Activated gamma-delta T cell (primary cell): Measurements from ENCODE around the gene RBP5.
"Not testable (repeated sequence)": the region's sequence is repeated elsewhere in the genome, so short reads cannot be mapped to it uniquely, and the experiment has no call there.

Experiments used
- DNase-seq: peaks from one replicate; lab custom pipeline; 2025; lab: John Stamatoyannopoulos, UW

The RBP5 gene

GRCh38 chr12:7122811-7123769 is 5.6 kb downstream of the RBP5 start:
- DNase-seq, result no peak

- DNase-seq, result no peak
These were observed 7.4 kb downstream of the RBP5 start for GRCh38 chr12:7121324-7121723.

DNA sequence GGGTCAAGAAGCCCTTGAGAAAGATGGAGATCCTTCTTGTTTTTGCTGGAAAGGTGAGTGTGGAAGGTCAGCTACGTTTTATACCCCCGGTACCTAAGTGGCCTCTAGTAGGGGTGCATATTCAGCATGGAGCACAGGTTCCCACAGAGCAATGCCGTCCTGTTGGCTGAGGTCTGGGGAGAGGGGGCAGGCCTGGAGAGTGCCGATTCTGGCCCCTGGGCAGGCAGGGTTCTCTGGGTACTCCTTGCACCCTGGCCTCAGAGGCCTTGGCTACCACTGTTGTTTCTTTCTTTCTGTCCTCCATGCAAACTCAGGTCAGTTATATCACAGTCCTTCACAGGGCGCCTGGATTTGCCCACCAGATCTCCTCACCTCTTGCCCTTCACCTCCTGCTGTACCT is 8.5 kb downstream of the RBP5 start:
- DNase-seq, result no peak

GRCh38 chr12:7118881-7119280 is 9.8 kb downstream of the RBP5 start:
- no peak for DNase-seq

DNA sequence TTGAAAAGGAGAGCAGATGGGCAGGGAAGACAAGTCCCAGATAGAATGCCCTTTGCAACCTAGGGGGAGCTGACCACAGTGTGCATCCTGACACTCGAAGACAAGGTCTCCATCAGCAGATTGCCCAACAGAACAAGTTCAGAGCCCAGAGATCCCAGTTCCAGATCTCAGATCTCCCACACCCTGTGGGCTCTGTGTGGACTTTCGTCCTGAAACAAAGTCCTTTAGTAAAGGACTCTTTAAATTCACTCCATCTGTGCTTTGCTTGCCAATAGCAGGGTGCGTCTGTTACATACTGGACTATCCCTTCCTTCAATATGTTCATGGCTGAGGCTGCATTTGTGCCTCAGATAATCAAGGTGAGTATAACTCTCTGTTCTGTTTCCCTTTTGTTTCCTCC is 11.0 kb downstream of the RBP5 start:
- DNase-seq, result no peak

DNA sequence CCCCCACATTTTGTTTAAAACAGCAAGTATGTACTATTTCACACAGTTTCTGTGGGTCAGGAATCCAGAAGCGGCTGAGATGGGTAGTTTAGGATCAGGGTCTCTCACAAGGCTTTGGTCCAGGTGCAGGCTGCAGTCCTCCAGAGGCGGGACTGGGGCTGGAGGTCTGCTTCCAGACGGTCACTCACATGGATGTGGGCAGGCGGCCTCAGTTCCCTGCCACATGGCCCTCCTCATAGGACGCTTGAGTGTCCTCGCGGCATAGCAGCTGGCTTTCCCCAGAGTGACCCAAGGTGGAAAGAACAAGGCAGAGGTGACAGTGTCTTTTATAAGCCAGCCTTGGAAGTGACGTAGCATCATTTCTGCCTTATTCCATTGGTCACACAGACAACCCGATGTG is 11.8 kb downstream of the RBP5 start:
- DNase-seq, result no peak

GRCh38 chr12:7116196-7116595 is 12.5 kb downstream of the RBP5 start:
- no peak for DNase-seq

GRCh38 chr12:7114851-7115250 is 13.8 kb downstream of the RBP5 start:
- no peak for DNase-seq

DNA sequence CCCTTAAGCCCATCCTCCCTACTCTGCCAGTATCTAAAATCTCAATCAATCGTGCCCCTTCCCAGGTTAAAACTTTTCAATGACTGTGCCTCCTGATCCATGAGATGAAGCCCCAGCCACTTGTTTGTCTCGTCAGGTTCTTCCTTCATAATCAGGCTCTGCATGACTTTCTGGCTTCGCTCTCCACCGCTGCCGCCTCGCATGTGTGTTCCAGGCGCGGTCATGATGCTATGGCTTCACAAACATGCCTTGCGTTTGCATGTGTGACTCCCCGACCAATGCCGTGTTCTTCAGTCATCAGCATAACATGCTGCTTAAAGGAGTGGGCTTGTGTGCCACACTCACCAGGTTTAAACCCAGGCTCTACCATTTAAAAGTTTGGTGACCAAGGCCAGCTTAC is 14.7 kb downstream of the RBP5 start:
- no peak for DNase-seq

- no peak for DNase-seq
These were observed 15.3 kb downstream of the RBP5 start for GRCh38 chr12:7113389-7113871.

GRCh38 chr12:7112041-7112440 is 16.6 kb downstream of the RBP5 start:
- no peak for DNase-seq

DNA sequence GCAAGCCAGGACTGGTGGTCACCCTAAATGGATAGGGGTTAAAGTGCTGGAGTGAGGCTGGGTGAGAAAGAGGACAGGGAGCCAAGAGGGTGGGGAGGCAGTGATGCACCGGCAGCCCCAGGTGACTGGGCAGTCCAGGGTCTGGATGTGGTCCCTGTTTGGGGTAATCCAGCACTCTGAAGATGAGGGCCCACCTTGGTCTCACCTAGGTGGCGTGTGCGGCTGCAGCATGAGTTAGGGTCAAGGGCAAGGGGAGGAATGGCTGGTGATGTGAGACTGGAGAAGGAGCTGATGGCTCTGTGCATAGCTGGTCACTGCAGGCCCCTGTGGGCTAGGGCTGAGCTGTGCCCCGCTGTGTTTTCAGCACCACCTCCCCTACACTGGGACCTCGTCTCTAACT is 18.0 kb downstream of the RBP5 start:
- DNase-seq, result no peak

- DNase-seq, result no peak
These were observed 19.1 kb downstream of the RBP5 start for GRCh38 chr12:7109572-7109920.

GRCh38 chr12:7108796-7109571 is 19.7 kb downstream of the RBP5 start, which contains the start of gene C1RL:
Gene C1RL, minus strand, starts transcription at chr12:7109214. Its CDS starts 34 bp downstream, at chr12:7109180.
- DNase-seq, result peak; percentile 54

DNA sequence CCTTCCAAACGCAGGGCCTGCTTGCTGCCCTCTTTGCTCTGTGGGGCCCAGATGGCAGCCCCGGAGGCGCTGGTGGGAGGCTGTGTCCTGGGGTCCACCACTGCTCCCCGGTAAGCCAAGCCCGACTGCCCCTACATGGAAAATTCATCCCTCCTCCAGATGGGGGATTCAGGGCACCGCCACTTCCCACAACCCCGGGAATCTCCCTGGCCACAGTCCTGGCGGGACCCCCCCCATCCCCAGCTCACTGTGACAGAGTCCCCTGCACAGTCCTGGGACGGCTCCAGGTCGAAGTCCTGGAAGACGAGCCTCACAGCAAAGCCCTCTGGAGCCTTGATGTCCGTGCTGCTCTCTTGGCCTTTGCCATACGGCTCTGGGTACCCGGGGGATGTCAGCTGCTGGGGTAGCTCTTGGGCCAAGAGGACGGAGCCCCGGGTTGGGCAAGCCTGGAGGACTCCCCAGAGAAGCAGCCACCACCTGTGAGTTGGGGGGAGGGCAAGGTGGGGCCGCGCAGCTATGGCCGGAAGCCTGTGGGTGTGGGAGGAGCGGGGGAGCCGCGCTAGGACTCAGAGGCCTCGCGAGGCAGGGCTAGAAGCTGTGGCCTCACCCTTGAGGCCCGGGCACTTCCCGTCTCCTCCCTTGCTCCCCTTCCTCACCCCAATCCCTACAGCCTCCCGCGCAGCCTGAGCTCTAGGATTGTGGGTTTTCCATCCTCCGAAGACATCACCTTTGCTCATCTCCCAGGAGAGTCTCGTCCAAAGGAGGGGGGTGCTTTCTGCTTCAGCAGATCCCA is 20.5 kb downstream of the RBP5 start:
- peak; percentile 41 for DNase-seq

DNA sequence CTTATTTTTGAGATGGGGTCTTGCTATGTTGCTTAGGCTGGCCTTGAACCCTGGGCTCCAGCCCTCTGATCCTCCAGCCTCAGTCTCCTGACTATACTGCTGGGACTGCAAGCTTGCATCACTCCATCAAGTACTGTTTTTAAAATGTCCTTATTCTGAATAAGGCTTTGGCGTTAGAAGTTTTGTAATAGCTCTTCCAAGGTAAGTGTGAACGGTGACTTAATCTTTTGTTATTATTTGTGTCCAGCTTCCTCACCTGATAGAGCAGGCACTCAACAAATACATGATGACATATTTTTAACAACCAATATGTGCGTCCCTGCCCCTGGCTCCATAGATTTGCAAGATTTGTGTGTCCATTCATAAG is 21.1 kb downstream of the RBP5 start:
- no peak for DNase-seq

DNA sequence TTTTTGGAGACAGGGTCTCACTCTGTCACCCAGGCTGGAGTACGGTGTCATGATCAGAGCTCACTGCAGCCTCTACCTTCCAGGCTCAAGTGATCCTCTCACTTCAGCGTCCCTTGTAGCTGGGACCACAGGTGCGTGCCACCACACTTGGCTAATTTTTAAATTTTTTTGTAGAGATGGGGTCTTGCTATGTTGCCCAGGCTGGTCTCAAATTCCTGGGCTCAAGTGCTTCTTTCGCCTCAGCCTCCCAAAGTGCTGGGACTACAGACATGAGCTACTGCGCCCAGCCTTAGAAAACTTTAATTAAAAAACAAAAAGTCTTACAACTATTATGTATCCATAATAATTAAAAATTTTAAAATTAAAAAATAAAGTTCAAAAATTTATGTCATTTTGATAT is 21.5 kb downstream of the RBP5 start:
- not testable (repeated sequence) for DNase-seq

GRCh38 chr12:7106082-7106481 is 22.6 kb downstream of the RBP5 start:
- no peak for DNase-seq

GRCh38 chr12:7103837-7104584 is 24.7 kb downstream of the RBP5 start:
- no peak for DNase-seq

DNA sequence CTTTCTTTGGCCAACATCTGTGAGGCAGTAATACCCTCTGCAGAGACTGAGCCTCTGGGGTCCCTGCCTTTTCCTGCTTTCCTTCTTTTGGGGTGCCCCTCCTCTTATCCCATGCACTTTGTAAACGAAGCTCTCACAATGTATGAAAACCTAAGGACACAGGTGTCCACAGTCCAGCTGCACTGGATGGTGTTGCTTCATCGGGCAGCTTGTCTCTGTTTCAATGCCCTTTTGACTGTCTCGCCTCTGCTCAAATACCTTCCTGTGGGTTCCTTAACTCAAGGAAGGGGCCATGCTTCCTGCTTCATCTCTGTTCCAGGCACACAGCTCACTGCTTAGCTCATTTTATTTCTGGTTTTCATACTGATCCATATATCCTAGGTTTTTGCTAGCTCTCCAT is 26.1 kb downstream of the RBP5 start:
- DNase-seq, result no peak

DNA sequence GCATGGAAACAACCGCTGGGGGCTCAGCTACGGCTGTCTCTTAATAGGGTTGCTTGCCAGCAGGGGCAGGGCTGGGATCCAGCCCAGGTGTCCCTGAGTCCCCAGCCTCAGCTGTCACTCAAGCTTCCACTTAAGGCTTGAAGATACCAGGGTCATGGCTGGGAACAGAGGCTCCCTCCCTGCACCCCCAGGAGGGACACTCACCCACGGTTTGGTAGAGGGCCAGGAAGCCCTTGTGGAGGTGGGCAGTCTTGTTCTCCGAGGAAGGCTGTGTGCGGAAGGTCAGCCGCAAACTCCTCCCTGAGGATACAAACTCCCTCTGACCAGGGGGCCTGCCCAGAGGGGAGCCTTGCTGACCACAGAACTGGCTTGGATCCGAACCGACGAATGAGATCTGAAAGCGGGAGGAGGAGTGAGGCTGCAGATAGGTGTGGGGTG is 27.0 kb downstream of the RBP5 start:
- no peak for DNase-seq
